H1 (cell line): ENCODE results near the gene MED13.

Source experiments
- CREB1 ChIP-seq: IDR thresholded peaks from 2 replicates; pipeline ENCODE4 v1.6.1; 2012; ENCODE audit warnings: inconsistent platforms
- CTBP2 ChIP-seq: IDR thresholded peaks from 2 replicates; pipeline ENCODE4 v1.7.0; 2011; ENCODE audit warnings: borderline replicate concordance, mild to moderate bottlenecking, moderate library complexity, mixed read lengths, low read length; ENCODE audit not compliant: insufficient read depth, insufficient read length
- CTCF ChIP-seq, 3 experiments: IDR thresholded peaks; 1 replicate in 2 of 3; 2 replicates in 1 of 3; pipeline versions ENCODE4 v1.5.1 to v1.6.1; 2011; ENCODE audit warnings: low read length in 3 of 3, mild to moderate bottlenecking in 3 of 3, inconsistent platforms in 2 of 3, low read depth in 1 of 3, moderate library complexity in 1 of 3; ENCODE audit not compliant: insufficient read depth in 1 of 3; ENCODE audit errors: control extremely low read depth in 1 of 3
- EP300 ChIP-seq, 2 experiments: IDR thresholded peaks; 1 replicate in 1 of 2; 2 replicates in 1 of 2; pipeline ENCODE4 v1.6.1; 2011 to 2012; ENCODE audit warnings: low read depth in 2 of 2, low read length in 2 of 2, mild to moderate bottlenecking in 2 of 2, borderline replicate concordance in 1 of 2, inconsistent platforms in 1 of 2, moderate library complexity in 1 of 2
- GABPA ChIP-seq: IDR thresholded peaks from 2 replicates; pipeline ENCODE4 v1.6.1; 2011; ENCODE audit warnings: mild to moderate bottlenecking, low read length, moderate library complexity, borderline replicate concordance; ENCODE audit not compliant: insufficient read depth
- POLR2AphosphoS5 ChIP-seq: IDR thresholded peaks from 2 replicates; pipeline ENCODE4 v1.6.1; 2011; ENCODE audit warnings: low read depth, low read length
- SIN3A ChIP-seq, 2 experiments: IDR thresholded peaks in 1 of 2; conservative IDR thresholded peaks in 1 of 2; 2 replicates each; pipeline ENCODE4 v1.6.1; 2011 to 2012; ENCODE audit warnings: low read length in 2 of 2, improper control_type of control experiment in 1 of 2, low read depth in 1 of 2, mild to moderate bottlenecking in 1 of 2

GRCh38 chr17:62091804-62092203 lies 26.7 kb upstream of the MED13 start:
- no peak for TF ChIP-seq SIN3A (conservative IDR thresholded peaks at IDR 0.05 in 1 of 2, IDR thresholded peaks at IDR 0.05 in 1 of 2; ENCODE audit: low read depth in 1 of 2, low read length in 2 of 2)
- no peak for TF ChIP-seq CREB1
- no peak for TF ChIP-seq EP300 (IDR thresholded peaks at IDR 0.05; ENCODE audit: borderline replicate concordance in 1 of 2, low read depth in 2 of 2, low read length in 2 of 2)
- TF ChIP-seq POLR2AphosphoS5: no peak
- no peak for TF ChIP-seq CTCF (IDR thresholded peaks at IDR 0.05; ENCODE audit: control extremely low read depth in 1 of 3, insufficient read depth in 1 of 3, low read depth in 1 of 3, low read length in 3 of 3)
- TF ChIP-seq GABPA: no peak
- TF ChIP-seq CTBP2: no peak
